Upper lobe of left lung (tissue), 6 donors: ENCODE results near the gene CFAP57. TPM values are rescaled to one million over a fixed set of nuclear protein-coding genes. Genes with fewer than 3 reads are reported as not detected.

ENCODE experiments used
- ATAC-seq, 2 donors: fragments of 200-7000 bp; cut with Tn5 transposase; one replicate each; pipeline ENCODE4 v1.9.1; 2022; ENCODE audit warnings: mild to moderate bottlenecking in 2 of 2, moderate library complexity in 2 of 2; ENCODE audit not compliant: low FRiP score in 2 of 2
- DNase-seq, 2 donors: peaks; one replicate each; pipeline ENCODE4 v3.0.0-alpha.2; 2019 to 2020
- H3K27ac ChIP-seq, 4 donors: fragments of 200-600 bp; sonication (generic); one replicate each; pipeline ENCODE4 v1.5.1; 2016 to 2019
- H3K27me3 ChIP-seq, 4 donors: fragments of 200-600 bp; sonication (generic); one replicate each; pipeline ENCODE4 v1.5.1; 2017 to 2019
- H3K36me3 ChIP-seq, 4 donors: fragments of 200-600 bp; sonication (generic); one replicate each; pipeline ENCODE4 v1.5.1; 2016 to 2019
- H3K4me1 ChIP-seq, 4 donors: fragments of 200-600 bp; sonication (generic); one replicate each; pipeline ENCODE4 v1.5.1; 2018 to 2019
- H3K4me3 ChIP-seq, 4 donors: fragments of 200-600 bp; sonication (generic); one replicate each; pipeline ENCODE4 v1.5.1; 2017 to 2019; ENCODE audit warnings: mild to moderate bottlenecking in 2 of 4, moderate library complexity in 1 of 4
- H3K9me3 ChIP-seq, 4 donors: fragments of 200-600 bp; sonication (generic); one replicate each; pipeline ENCODE4 v1.5.1; 2018 to 2019
- CTCF ChIP-seq, 6 experiments: fragments of 450-650 bp in 4 of 6; fragments of 200-600 bp in 2 of 6; sonication (generic) in 2 of 6; IDR thresholded peaks; one replicate each; pipeline ENCODE4 v1.5.1; 2016 to 2019; ENCODE audit warnings: antibody characterized with exemption in 6 of 6
- EP300 ChIP-seq, 4 donors: sonication (generic); formaldehyde crosslinking; IDR thresholded peaks; one replicate each; pipeline ENCODE4 v1.5.1; 2017; ENCODE audit warnings: antibody characterized with exemption in 4 of 4, control low read depth in 2 of 4
- POLR2A ChIP-seq, 4 donors: fragments of 450-650 bp; IDR thresholded peaks; one replicate each; pipeline ENCODE4 v1.5.1; 2016 to 2017; ENCODE audit warnings: antibody characterized with exemption in 4 of 4, mild to moderate bottlenecking in 2 of 4
- POLR2AphosphoS5 ChIP-seq, 2 donors: sonication (generic); formaldehyde crosslinking; IDR thresholded peaks; one replicate each; pipeline ENCODE4 v1.5.1; 2017; ENCODE audit warnings: antibody characterized with exemption in 2 of 2
- WGBS, 2 donors: methylation state at CpG; one replicate each; pipeline ENCODE4 v1.1.5; 2017 to 2018; 5-methylcytosine and 5-hydroxymethylcytosine counted together
- total RNA-seq, 6 donors: library from RNA; depleted of rRNA in 4 of 6; stranded (reverse); fragments of >200 nt in 4 of 6; gene quantifications; one replicate each; pipeline versions ENCODE4 v1.1.0 to v1.2.1, GENCODE V29; 2016 to 2021
- donor health status: DM: no; HTN: no; CAD: no; lungs with moderate emphysema.
- donor health status: DM: no; HTN: yes; CAD: no; lungs with severe emphysema.

Gene CFAP57
- total RNA-seq, 6 donors from 2014 or later: 0.37 to 23.1 (median 3.7) TPM

DNA sequence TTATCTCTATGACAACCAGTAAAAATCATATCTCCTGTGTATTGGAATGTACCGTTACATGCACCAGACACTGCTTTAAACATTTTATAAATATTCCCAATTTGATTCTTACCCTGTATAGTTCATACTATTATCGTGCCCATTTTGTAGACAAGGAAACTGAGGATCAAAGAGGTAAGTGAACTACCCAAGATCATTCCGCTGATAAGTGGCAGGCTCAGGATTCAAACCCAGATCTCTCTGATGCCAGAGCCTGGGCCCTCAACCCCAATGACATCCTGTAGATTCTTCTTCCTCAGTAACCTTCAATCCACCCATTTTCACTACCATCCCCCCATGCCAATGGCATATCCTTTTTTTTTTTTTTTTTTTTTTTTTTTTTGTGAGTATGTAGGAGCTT, 12.3 kb downstream of the CFAP57 start:
- H3K4me1 ChIP-seq: no peaks in the 10 kb centered on the region
- no peaks in the 10 kb centered on the region for H3K27me3 ChIP-seq
- WGBS, 2 donors: 92 to 93% methylated on average over 3 of the region's 3 CpGs
- no peak for TF ChIP-seq CTCF (IDR thresholded peaks at IDR 0.05)
- TF ChIP-seq POLR2AphosphoS5 (IDR thresholded peaks at IDR 0.05): no peak
- no peak for TF ChIP-seq EP300 (IDR thresholded peaks at IDR 0.05)
- no peak for TF ChIP-seq POLR2A (IDR thresholded peaks at IDR 0.05)
- H3K36me3 ChIP-seq: no peaks in the 10 kb centered on the region
- no peak for DNase-seq
- H3K9me3 ChIP-seq: no peaks in the 10 kb centered on the region
- ATAC-seq: no peak
- H3K4me3 ChIP-seq: no peak overlapping the region
- no peak overlapping the region for H3K27ac ChIP-seq

GRCh38 chr1:43184995-43185394, 12.9 kb downstream of the CFAP57 start:
- DNase-seq (no peak), ATAC-seq (no peak)
- no peak for TF ChIP-seq EP300 (IDR thresholded peaks at IDR 0.05)
- no peak for TF ChIP-seq CTCF (IDR thresholded peaks at IDR 0.05)
- TF ChIP-seq POLR2A (IDR thresholded peaks at IDR 0.05): no peak
- TF ChIP-seq POLR2AphosphoS5 (IDR thresholded peaks at IDR 0.05): no peak
- no peaks in the 10 kb centered on the region for H3K27me3 ChIP-seq
- WGBS, 2 donors: 93 to 96% methylated on average over 3 of the region's 3 CpGs
- H3K27ac ChIP-seq: no peak overlapping the region
- no peak overlapping the region for H3K4me3 ChIP-seq
- H3K4me1 ChIP-seq: no peaks in the 10 kb centered on the region
- H3K9me3 ChIP-seq: no peaks in the 10 kb centered on the region
- H3K36me3 ChIP-seq: no peaks in the 10 kb centered on the region

DNA sequence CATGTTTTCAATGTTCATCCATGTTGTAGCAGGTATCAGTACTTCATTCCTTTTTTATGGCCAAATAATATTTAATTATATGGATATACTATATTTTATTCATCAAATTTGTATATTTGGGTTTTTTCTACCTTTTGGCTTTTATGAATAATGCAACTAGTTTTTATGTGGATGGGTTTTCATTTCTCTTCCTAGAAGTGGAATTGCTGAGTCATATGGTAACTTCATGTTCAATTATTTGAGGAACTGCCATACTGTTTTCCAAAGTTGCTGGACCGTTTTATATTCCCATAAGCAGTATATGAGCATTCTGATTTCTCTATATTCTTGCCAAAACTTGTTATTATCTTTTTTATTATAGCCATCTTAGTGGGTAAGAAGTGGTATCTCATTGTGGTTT, 16.0 kb downstream of the CFAP57 start:
- H3K4me3 ChIP-seq: no peak overlapping the region
- no peaks in the 10 kb centered on the region for H3K4me1 ChIP-seq
- DNase-seq (no peak), ATAC-seq (no peak)
- 47 to 94% methylated on average over 1 of the region's 1 CpG for WGBS, 2 donors
- TF ChIP-seq EP300 (IDR thresholded peaks at IDR 0.05) (no peak), CTCF (IDR thresholded peaks at IDR 0.05) (no peak), POLR2A (IDR thresholded peaks at IDR 0.05) (no peak), POLR2AphosphoS5 (IDR thresholded peaks at IDR 0.05) (no peak)
- no peaks in the 10 kb centered on the region for H3K27me3 ChIP-seq
- no peaks in the 10 kb centered on the region for H3K36me3 ChIP-seq
- peaks cover 0 to 4% (median 0%) of the 10 kb centered on the region in 4 donors for H3K9me3 ChIP-seq
- no peak overlapping the region for H3K27ac ChIP-seq

GRCh38 chr1:43194509-43194908, 22.4 kb downstream of the CFAP57 start:
- no peaks in the 10 kb centered on the region for H3K4me1 ChIP-seq
- H3K27ac ChIP-seq: no peak overlapping the region
- H3K4me3 ChIP-seq: no peak overlapping the region
- H3K9me3 ChIP-seq: peaks cover 0 to 4% (median 0%) of the 10 kb centered on the region in 4 donors
- TF ChIP-seq POLR2AphosphoS5 (IDR thresholded peaks at IDR 0.05) (no peak), EP300 (IDR thresholded peaks at IDR 0.05) (no peak), CTCF (IDR thresholded peaks at IDR 0.05) (no peak), POLR2A (IDR thresholded peaks at IDR 0.05) (no peak)
- ATAC-seq (no peak), DNase-seq (no peak)
- no peaks in the 10 kb centered on the region for H3K36me3 ChIP-seq
- no peaks in the 10 kb centered on the region for H3K27me3 ChIP-seq

DNA sequence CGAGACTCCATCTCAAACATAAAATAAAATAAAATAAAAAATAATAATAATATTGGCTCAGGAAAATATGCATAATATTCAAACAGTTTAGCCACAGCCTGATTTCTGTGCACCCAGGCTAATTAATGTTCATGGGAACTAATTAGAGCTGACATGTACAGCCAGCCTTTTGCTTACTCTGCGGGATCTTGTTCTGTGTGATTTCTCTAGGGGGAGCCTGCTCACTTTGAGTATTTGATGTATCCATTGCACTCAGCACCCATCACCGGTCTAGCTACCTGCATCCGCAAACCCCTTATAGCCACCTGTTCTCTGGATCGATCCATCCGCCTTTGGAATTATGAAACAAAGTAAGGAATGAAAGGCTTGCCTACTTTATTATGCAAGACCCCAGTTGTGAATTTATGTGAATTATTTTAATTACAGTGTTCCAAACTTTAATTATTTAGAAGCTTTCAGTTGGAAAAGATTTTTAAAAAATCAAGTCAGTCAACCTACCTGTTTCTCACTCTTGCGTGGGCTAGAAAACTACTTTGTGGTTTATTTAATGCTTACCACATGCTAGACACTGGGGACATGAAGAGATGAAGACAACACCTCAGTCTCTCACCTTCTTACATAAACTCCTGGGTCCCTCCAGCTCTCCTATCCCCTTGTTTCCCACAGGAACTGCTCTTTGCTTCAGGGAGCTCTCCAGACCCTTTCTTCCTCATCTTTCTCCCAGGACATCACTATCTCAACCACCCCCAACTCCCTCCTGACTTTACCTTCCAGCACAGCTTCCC, 25.4 kb downstream of the CFAP57 start:
- Histone ChIP-seq H3K27ac (no peak overlapping the region), H3K4me1 (no peaks in the 10 kb centered on the region)
- 88 to 92% methylated on average over 7 of the region's 7 CpGs for WGBS, 2 donors

More for the DNA sequence above, 25.4 kb downstream of the CFAP57 start:
- Histone ChIP-seq H3K27me3 (no peaks in the 10 kb centered on the region), H3K36me3 (no peaks in the 10 kb centered on the region), H3K9me3 (no peaks in the 10 kb centered on the region), H3K4me3 (no peak overlapping the region)
- DNase-seq (no peak), ATAC-seq (no peak)
- no peak for TF ChIP-seq EP300 (IDR thresholded peaks at IDR 0.05)
- TF ChIP-seq CTCF (IDR thresholded peaks at IDR 0.05): no peak
- TF ChIP-seq POLR2AphosphoS5 (IDR thresholded peaks at IDR 0.05): no peak
- TF ChIP-seq POLR2A (IDR thresholded peaks at IDR 0.05): no peak
